Suprapubic skin (tissue), 4 donors: ENCODE data around the gene SPOCK2. TPM values are rescaled to one million over a fixed set of nuclear protein-coding genes. Genes with fewer than 3 reads are reported as not detected.

Source experiments
- DNase-seq, 2 donors: peaks; one replicate each; pipeline ENCODE4 v3.0.0-alpha.2; 2019; ENCODE audit warnings: low spot score in 2 of 2
- H3K27ac ChIP-seq: fragments of 200-600 bp; sonication (generic); one replicate; pipeline ENCODE4 v1.5.1; 2019
- H3K27me3 ChIP-seq: fragments of 200-600 bp; sonication (generic); one replicate; pipeline ENCODE4 v1.5.1; 2019
- H3K36me3 ChIP-seq: fragments of 200-600 bp; sonication (generic); one replicate; pipeline ENCODE4 v1.5.1; 2019
- H3K4me1 ChIP-seq: fragments of 200-600 bp; sonication (generic); one replicate; pipeline ENCODE4 v1.5.1; 2019
- H3K4me3 ChIP-seq: fragments of 200-600 bp; sonication (generic); one replicate; pipeline ENCODE4 v1.5.1; 2019; ENCODE audit warnings: mild to moderate bottlenecking
- H3K9me3 ChIP-seq: fragments of 200-600 bp; sonication (generic); one replicate; pipeline ENCODE4 v1.5.1; 2019
- EP300 ChIP-seq: sonication (generic); formaldehyde crosslinking; IDR thresholded peaks from one replicate; pipeline ENCODE4 v1.6.1; 2017; ENCODE audit warnings: antibody characterized with exemption
- POLR2A ChIP-seq, 2 donors: fragments of 450-650 bp; IDR thresholded peaks; one replicate each; pipeline ENCODE4 v1.6.1; 2017; ENCODE audit warnings: antibody characterized with exemption in 2 of 2, mild to moderate bottlenecking in 2 of 2, moderate library complexity in 2 of 2
- POLR2AphosphoS5 ChIP-seq, 3 donors: sonication (generic); formaldehyde crosslinking; IDR thresholded peaks; one replicate each; pipeline ENCODE4 v1.6.1; 2017; ENCODE audit warnings: antibody characterized with exemption in 3 of 3
- WGBS: methylation state at CpG from one replicate; pipeline ENCODE4 v1.1.5; 2018; 5-methylcytosine and 5-hydroxymethylcytosine counted together
- total RNA-seq, 4 donors: library from RNA; depleted of rRNA; stranded (reverse); fragments of >200 nt; gene quantifications; one replicate each; pipeline ENCODE4 v1.1.0, GENCODE V29; 2016
- TF ChIP-seq, protein P1 (sequence below), 2 donors: fragments of 200-600 bp in 1 of 2; fragments of 450-650 bp in 1 of 2; sonication (generic) in 1 of 2; IDR thresholded peaks; one replicate each; pipeline ENCODE4 v1.5.1; 2016 to 2019; ENCODE audit warnings: antibody characterized with exemption in 2 of 2, mild to moderate bottlenecking in 1 of 2, moderate library complexity in 1 of 2

The SPOCK2 gene
- total RNA-seq, 4 donors from 2014 or later = 1.5 to 3.7 (median 1.8) TPM

DNA sequence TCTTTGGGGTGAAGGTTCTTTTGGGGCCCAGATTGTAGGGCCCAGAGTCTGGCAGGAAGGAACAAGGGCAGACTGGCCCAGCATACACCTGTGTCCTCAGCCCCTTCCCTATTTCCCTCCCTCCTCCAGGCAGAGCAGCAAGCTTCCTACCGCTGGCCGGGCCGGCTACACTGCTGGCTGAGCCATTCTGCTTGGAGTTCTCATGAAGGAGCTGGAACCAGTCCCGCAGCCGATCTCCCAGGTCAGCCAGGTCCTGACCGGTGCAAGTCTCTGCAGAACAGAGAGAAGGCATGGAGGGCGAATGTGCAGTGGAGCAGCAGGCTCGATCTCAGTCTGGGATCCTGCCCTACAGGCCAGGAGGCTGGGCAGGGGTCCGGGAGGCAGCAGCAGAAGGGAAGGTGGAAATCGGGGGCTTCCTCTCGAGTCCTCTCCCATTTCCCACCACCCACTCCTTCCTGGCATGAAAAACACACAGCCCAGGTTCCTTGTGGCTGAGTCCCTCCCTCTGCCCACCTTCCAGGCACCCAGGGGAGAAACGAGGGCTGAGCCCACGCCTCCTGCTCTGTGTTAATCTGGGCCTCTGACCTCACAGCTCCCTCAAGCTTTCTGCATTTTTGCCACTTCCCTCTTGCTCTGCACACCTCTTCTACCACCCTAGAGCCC is 20.8 kb downstream of the SPOCK2 start:
- no peaks in the 10 kb centered on the region for H3K36me3 ChIP-seq
- DNase-seq = no peak
- H3K4me1 ChIP-seq = no peaks in the 10 kb centered on the region
- 89% methylated on average over 13 of the region's 13 CpGs for WGBS
- no peaks in the 10 kb centered on the region for H3K27me3 ChIP-seq
- TF ChIP-seq EP300 = no peak
- TF ChIP-seq POLR2AphosphoS5 (IDR thresholded peaks at IDR 0.05) = no peak
- no peak for TF ChIP-seq POLR2A (IDR thresholded peaks at IDR 0.05)
- TF ChIP-seq, protein P1, sequence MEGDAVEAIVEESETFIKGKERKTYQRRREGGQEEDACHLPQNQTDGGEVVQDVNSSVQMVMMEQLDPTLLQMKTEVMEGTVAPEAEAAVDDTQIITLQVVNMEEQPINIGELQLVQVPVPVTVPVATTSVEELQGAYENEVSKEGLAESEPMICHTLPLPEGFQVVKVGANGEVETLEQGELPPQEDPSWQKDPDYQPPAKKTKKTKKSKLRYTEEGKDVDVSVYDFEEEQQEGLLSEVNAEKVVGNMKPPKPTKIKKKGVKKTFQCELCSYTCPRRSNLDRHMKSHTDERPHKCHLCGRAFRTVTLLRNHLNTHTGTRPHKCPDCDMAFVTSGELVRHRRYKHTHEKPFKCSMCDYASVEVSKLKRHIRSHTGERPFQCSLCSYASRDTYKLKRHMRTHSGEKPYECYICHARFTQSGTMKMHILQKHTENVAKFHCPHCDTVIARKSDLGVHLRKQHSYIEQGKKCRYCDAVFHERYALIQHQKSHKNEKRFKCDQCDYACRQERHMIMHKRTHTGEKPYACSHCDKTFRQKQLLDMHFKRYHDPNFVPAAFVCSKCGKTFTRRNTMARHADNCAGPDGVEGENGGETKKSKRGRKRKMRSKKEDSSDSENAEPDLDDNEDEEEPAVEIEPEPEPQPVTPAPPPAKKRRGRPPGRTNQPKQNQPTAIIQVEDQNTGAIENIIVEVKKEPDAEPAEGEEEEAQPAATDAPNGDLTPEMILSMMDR (IDR thresholded peaks at IDR 0.05) = no peak
- H3K4me3 ChIP-seq = no peak overlapping the region
- no peak overlapping the region for H3K27ac ChIP-seq
- no peaks in the 10 kb centered on the region for H3K9me3 ChIP-seq

DNA sequence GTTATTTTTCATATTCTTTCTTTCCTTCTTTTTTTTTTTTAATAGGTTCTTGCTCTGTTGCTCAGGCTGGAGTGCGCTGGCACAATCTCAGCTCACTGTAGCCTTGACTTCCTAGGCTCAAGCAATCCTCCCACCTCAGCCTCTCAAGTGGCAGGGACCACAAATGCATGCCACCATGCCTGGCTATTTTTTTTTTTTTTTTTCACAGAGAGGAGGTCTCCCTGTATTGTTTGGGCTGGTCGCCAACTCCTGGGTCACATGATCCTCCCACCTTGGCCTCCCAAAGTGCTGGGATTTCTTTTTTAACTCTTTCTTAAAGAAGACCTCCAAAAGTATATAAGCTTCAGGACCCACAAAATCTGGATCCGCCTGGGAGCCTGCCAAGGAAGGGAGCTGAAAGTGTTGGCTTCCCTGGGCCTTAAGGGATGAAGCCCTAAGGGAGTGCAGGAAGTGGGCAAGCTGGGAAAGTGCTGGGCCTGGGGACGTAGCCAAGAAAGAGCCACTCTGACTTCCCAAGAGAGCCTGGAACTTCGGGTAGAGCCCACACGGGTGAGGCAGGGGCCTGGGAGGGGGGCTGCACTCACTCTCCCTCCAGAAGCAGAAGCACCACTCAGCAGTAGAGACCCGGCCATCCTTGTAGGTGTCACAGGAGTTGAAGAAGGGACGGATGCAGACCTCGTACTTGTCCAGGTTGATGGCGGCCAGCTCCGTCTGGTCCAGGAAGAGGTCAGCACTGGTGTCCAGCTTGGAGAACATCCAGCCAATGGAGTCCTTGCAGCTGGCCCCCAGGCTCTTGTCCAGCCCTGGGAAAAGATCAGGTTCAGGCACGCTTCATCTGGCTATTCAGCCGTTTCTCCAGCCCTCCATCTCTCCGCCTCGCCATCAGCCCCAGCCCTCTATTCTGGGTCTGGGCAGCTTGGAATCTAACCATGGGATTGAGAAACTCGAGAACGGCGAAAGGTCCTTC is 21.8 kb downstream of the SPOCK2 start:
- no peaks in the 10 kb centered on the region for H3K27me3 ChIP-seq
- TF ChIP-seq, protein P1 (IDR thresholded peaks at IDR 0.05) = no peak
- TF ChIP-seq POLR2A (IDR thresholded peaks at IDR 0.05) = no peak
- TF ChIP-seq POLR2AphosphoS5 (IDR thresholded peaks at IDR 0.05) = no peak
- TF ChIP-seq EP300 = no peak
- no peaks in the 10 kb centered on the region for H3K4me1 ChIP-seq
- no peak for DNase-seq
- H3K4me3 ChIP-seq = no peak overlapping the region
- H3K27ac ChIP-seq = no peak overlapping the region
- no peaks in the 10 kb centered on the region for H3K9me3 ChIP-seq
- H3K36me3 ChIP-seq = no peaks in the 10 kb centered on the region
- WGBS = 78% methylated on average over 17 of the region's 18 CpGs

DNA sequence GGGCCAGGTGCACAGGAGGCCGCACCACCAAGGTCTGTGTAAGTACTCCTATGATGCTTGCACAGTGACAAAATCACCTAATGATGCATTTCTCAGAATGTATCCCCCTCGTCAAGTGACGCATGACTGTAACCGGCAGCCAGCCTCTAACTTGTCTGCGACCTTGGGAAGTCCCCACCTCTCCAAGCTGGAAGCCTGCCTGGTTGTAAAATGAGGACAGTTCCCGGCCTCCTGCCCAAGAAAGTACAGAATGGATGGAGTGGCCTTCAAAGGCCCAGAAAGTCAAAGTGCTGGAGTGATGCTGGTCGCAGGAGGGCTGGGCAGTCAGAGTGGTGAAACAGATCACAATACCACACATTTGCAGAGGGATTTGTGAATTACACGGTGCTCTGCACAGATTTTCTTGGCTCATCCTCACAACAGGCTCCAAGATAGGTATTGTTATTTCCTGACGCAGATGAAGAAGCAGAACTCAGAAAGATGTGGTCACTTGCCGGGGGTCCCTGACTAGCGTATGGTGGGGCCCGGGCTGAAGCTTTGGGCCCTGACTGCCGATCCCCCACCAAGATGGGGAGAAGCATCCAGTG is 22.8 kb downstream of the SPOCK2 start:
- 72% methylated on average over 12 of the region's 13 CpGs for WGBS
- Histone ChIP-seq H3K27ac (no peak overlapping the region), H3K27me3 (no peaks in the 10 kb centered on the region), H3K4me3 (no peak overlapping the region), H3K4me1 (no peaks in the 10 kb centered on the region), H3K9me3 (no peaks in the 10 kb centered on the region), H3K36me3 (no peaks in the 10 kb centered on the region)
- TF ChIP-seq EP300 = no peak
- TF ChIP-seq POLR2AphosphoS5 (IDR thresholded peaks at IDR 0.05) = no peak
- TF ChIP-seq POLR2A (IDR thresholded peaks at IDR 0.05) = no peak
- TF ChIP-seq, protein P1 (IDR thresholded peaks at IDR 0.05) = no peak
- no peak for DNase-seq

DNA sequence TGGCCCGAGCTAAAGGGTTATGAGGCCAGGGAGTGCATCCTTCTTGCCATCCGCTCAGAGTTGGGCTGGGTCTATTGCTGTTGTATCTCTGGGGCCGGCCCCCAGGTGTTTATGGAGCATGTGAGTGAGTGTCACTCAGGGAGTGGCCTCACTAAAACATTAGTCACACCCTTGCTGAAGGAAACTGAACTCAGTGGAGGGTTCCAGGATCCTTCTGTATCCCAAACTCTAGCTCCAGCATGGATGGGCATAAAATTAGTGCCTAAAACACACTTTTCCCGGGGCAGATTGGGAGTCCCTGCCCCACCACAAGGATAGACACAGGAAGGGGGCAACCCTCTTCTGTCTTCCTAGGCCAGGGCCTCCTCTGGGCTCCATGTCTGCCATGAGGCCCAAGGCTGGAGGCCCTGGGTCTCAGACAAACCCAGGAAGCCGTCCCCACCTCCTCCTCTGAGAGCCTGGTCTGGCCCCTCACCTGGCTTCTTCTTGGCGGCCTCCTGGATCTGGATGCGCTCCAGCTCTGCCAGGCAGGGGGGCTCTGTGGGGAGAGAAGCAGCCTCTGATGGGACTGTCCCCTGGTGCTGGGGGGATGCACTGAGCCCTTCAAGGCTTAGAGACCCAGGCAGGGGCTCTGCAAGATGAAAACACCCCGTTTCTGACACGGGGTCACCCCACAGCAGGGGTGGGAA is 24.5 kb downstream of the SPOCK2 start:
- TF ChIP-seq EP300 = no peak
- TF ChIP-seq POLR2A (IDR thresholded peaks at IDR 0.05) = no peak
- TF ChIP-seq POLR2AphosphoS5 (IDR thresholded peaks at IDR 0.05) = no peak
- TF ChIP-seq, protein P1 (IDR thresholded peaks at IDR 0.05) = no peak

More for the DNA sequence above, 24.5 kb downstream of the SPOCK2 start:
- no peak overlapping the region for H3K4me3 ChIP-seq
- H3K4me1 ChIP-seq = no peaks in the 10 kb centered on the region
- no peak overlapping the region for H3K27ac ChIP-seq
- H3K9me3 ChIP-seq = no peaks in the 10 kb centered on the region
- H3K36me3 ChIP-seq = no peaks in the 10 kb centered on the region
- H3K27me3 ChIP-seq = no peaks in the 10 kb centered on the region
- WGBS = 100% methylated on average over 3 of the region's 9 CpGs
- no peak for DNase-seq
